Smooth muscle cell (in vitro differentiated cells): ENCODE data around the gene IMP4. TPM values are rescaled to one million over a fixed set of nuclear protein-coding genes. Genes with fewer than 3 reads are reported as not detected.

Experiments
- DNase-seq: peaks from one replicate; lab custom pipeline; 2025; ENCODE audit not compliant: unreplicated experiment; lab: John Stamatoyannopoulos, UW
- H2AFZ ChIP-seq: fragments of 200-600 bp; sonication (generic); 2 replicates; pipeline ENCODE4 v1.6.0; 2016; ENCODE audit warnings: antibody characterized with exemption, low read depth, mild to moderate bottlenecking
- H3F3A ChIP-seq: fragments of 200-600 bp; sonication (generic); 2 replicates; pipeline ENCODE4 v1.6.0; 2017; ENCODE audit warnings: antibody characterized with exemption, low read depth
- H3K27ac ChIP-seq: fragments of 200-600 bp; sonication (generic); 2 replicates; pipeline ENCODE4 v1.5.1; 2016; ENCODE audit warnings: low read depth, mild to moderate bottlenecking
- H3K27me3 ChIP-seq: fragments of 200-600 bp; sonication (generic); 2 replicates; pipeline ENCODE4 v1.6.1; 2016; ENCODE audit warnings: low read depth, mild to moderate bottlenecking
- H3K36me3 ChIP-seq: fragments of 200-600 bp; sonication (generic); 2 replicates; pipeline ENCODE4 v1.5.1; 2016; ENCODE audit warnings: low read depth
- H3K4me1 ChIP-seq: fragments of 200-600 bp; sonication (generic); 2 replicates; pipeline ENCODE4 v1.5.1; 2016; ENCODE audit warnings: low read depth
- H3K4me2 ChIP-seq: fragments of 200-600 bp; sonication (generic); 2 replicates; pipeline ENCODE4 v1.6.0; 2016; ENCODE audit warnings: mild to moderate bottlenecking
- H3K4me3 ChIP-seq: fragments of 200-600 bp; sonication (generic); 2 replicates; pipeline ENCODE4 v1.5.1; 2016; ENCODE audit warnings: mild to moderate bottlenecking
- H3K79me2 ChIP-seq: fragments of 200-600 bp; sonication (generic); 2 replicates; pipeline ENCODE4 v1.6.0; 2016; ENCODE audit warnings: low read depth, mild to moderate bottlenecking
- H3K9ac ChIP-seq: fragments of 200-600 bp; sonication (generic); 2 replicates; pipeline ENCODE4 v1.6.0; 2016; ENCODE audit warnings: low read depth
- H3K9me3 ChIP-seq: fragments of 200-600 bp; sonication (generic); replicated peaks from 2 replicates; pipeline ENCODE4 v1.5.1; 2016; ENCODE audit warnings: low read depth
- H4K20me1 ChIP-seq: fragments of 200-600 bp; sonication (generic); 2 replicates; pipeline ENCODE4 v1.6.0; 2016; ENCODE audit warnings: low read depth
- CTCF ChIP-seq: fragments of 200-600 bp; sonication (generic); IDR thresholded peaks from 2 replicates; pipeline ENCODE4 v1.5.1; 2017; ENCODE audit warnings: borderline replicate concordance, mild to moderate bottlenecking, antibody characterized with exemption; ENCODE audit not compliant: insufficient read depth, poor library complexity, severe bottlenecking
- WGBS: methylation state at CpG from one replicate; pipeline ENCODE4 v1.1.7; 2016; ENCODE audit warnings: low lambda C conversion rate; 5-methylcytosine and 5-hydroxymethylcytosine counted together
- polyA plus RNA-seq: library from polyadenylated mRNA; unstranded; fragments of >200 nt; fragmentation: Nextera tagmentation; extraction: Ambion mirVana; gene quantifications from 2 replicates; pipeline ENCODE4 v1.2.1, GENCODE V29; 2016
- total RNA-seq: library from RNA; depleted of rRNA; stranded (reverse); fragments of >200 nt; gene quantifications from 2 replicates; pipeline ENCODE4 v1.2.3, GENCODE V29; 2014

IMP4 gene
- total and polyA plus RNA-seq, 2 experiments from 2014 or later: 59.3 to 75.0 TPM

DNA sequence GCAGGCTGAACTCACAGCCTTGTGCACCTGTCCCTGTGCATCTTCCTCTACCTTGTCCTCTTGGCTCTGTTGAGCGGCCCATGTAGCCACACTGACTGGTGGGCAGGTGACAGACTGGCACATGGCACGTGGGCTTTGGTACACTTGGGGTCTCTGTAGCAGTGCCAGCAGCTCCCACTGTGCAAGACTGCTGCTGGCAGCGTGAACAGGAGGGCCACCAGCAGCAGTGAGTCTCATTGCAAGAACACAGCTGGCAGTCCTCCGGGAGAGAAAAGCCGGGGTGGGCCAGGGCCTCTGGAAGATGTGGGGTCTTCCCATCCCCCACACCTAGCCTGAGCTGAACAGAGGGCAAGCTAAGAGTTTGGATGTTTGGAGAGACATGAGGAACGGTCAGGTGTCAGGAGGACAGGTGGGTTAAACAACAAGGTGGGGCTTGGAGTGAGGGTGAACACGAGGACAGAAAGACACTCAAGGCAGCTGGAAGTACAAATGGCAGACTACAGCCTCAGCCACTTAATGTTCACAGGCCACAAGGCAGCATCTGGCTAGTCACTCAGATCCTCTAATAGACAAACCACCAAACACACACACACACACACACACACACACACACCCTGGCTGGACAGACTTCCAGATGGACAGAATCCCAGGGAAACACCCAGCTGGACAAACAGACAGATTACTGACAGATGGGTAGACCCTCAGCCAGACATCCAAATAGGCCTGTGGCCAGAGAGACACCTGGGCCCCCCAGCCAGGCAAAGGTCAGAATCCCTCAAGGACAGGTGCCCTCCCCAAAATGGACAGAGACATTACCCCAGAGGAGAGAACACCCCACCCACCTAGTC lies 10.8 kb downstream of the IMP4 start:
- H3K9me3 ChIP-seq: no peaks in the 10 kb centered on the region
- no peaks in the 10 kb centered on the region for H3F3A ChIP-seq
- H3K27ac ChIP-seq: no peak overlapping the region
- H3K4me1 ChIP-seq: peaks cover 17% of the 10 kb centered on the region
- no peak for TF ChIP-seq CTCF
- H3K9ac ChIP-seq: no peak overlapping the region
- no peaks in the 10 kb centered on the region for H3K36me3 ChIP-seq
- H3K4me2 ChIP-seq: no peak overlapping the region
- no peaks in the 10 kb centered on the region for H4K20me1 ChIP-seq
- DNase-seq: no peak
- H3K4me3 ChIP-seq: no peak overlapping the region
- no peaks in the 10 kb centered on the region for H3K79me2 ChIP-seq
- H3K27me3 ChIP-seq: no peaks in the 10 kb centered on the region
- WGBS: 89% methylated on average over 7 of the region's 7 CpGs
- H2AFZ ChIP-seq: no peak overlapping the region

DNA sequence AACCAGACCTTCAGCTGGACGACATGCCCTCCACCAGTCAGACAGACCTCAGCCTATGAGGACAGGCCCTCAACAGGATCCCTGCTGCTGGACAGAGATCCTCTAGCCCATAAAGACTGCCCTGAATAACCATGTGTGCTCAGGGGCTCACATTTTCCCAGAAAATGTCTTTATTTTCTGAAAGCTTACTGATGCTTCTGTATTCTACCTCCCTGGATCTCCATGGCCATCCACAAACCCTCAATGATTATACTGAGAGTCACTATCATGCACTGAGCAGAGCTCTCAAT lies 11.4 kb downstream of the IMP4 start:
- H3K4me2 ChIP-seq: no peak overlapping the region

GRCh38 chr2:130355172-130355577 lies 12.5 kb downstream of the IMP4 start:
- no peaks in the 10 kb centered on the region for H4K20me1 ChIP-seq
- H3F3A ChIP-seq: no peaks in the 10 kb centered on the region
- no peaks in the 10 kb centered on the region for H3K9me3 ChIP-seq
- no peaks in the 10 kb centered on the region for H3K36me3 ChIP-seq
- H3K4me3 ChIP-seq: peak overlapping the region; percentile 89
- H3K9ac ChIP-seq: peak overlapping the region; percentile 39
- DNase-seq: no peak
- no peaks in the 10 kb centered on the region for H3K27me3 ChIP-seq
- peak overlapping the region; percentile 98 for H3K4me2 ChIP-seq
- peak overlapping the region; percentile 98 for H2AFZ ChIP-seq
- TF ChIP-seq CTCF: no peak
- no peak overlapping the region for H3K27ac ChIP-seq
- WGBS: 24% methylated on average over 21 of the region's 21 CpGs
- peaks cover 17% of the 10 kb centered on the region for H3K4me1 ChIP-seq
- no peaks in the 10 kb centered on the region for H3K79me2 ChIP-seq

More for the DNA sequence above, 11.4 kb downstream of the IMP4 start:
- Histone ChIP-seq H3K4me3 (no peak overlapping the region), H3K27ac (no peak overlapping the region), H3K4me1 (peaks cover 17% of the 10 kb centered on the region), H3F3A (no peaks in the 10 kb centered on the region), H3K9ac (no peak overlapping the region), H3K79me2 (no peaks in the 10 kb centered on the region), H4K20me1 (no peaks in the 10 kb centered on the region), H3K9me3 (no peaks in the 10 kb centered on the region), H3K27me3 (no peaks in the 10 kb centered on the region), H2AFZ (no peak overlapping the region), H3K36me3 (no peaks in the 10 kb centered on the region)
- 47% methylated on average over 1 of the region's 1 CpG for whole genome bisulfite sequencing
- TF ChIP-seq CTCF: no peak
- no peak for DNase-seq
